Activated CD8-positive, alpha-beta memory T cell treated with anti-CD3 and anti-CD28 coated beads for 48 hours (primary cell): ENCODE results near the gene NEURL1B.
A peak's percentile ranks its signal among the peaks of the same experiment; 100 is the strongest.

Experiments used
- DNase-seq, 3 experiments: peaks; one replicate each; pipeline ENCODE4 v3.0.0-alpha.2; 2020; ENCODE audit warnings: low read depth in 2 of 3, low spot score in 2 of 3

Gene NEURL1B

GRCh38 chr5:172713809-172714490 lies 72.9 kb downstream of the NEURL1B start:
- DNase-seq, result no peak

GRCh38 chr5:172714491-172715420 lies 73.7 kb downstream of the NEURL1B start:
- peak in 1 of 3 experiments; percentile 27 for DNase-seq

- DNase-seq, result no peak
These were observed 74.3 kb downstream of the NEURL1B start for GRCh38 chr5:172715421-172715780.

- no peak for DNase-seq
These were observed 75.0 kb downstream of the NEURL1B start for GRCh38 chr5:172715931-172716682.

- DNase-seq, result peak in 2 of 3 experiments; percentile 70 to 74
These were observed 75.8 kb downstream of the NEURL1B start for GRCh38 chr5:172716796-172717313.

- DNase-seq, result no peak
These were observed 76.6 kb downstream of the NEURL1B start for GRCh38 chr5:172717481-172718195.

GRCh38 chr5:172718527-172719114 lies 77.6 kb downstream of the NEURL1B start:
- DNase-seq, result no peak

- DNase-seq, result no peak
These were observed 78.1 kb downstream of the NEURL1B start for GRCh38 chr5:172719211-172719610.

GRCh38 chr5:172720655-172721054 lies 79.6 kb downstream of the NEURL1B start:
- no peak for DNase-seq

- no peak for DNase-seq
These were observed 80.6 kb downstream of the NEURL1B start for GRCh38 chr5:172721455-172722326.

- no peak for DNase-seq
These were observed 81.3 kb downstream of the NEURL1B start for GRCh38 chr5:172722327-172722815.

- DNase-seq, result no peak
These were observed 82.4 kb downstream of the NEURL1B start for GRCh38 chr5:172723508-172723907.

- DNase-seq, result no peak
These were observed 83.5 kb downstream of the NEURL1B start for GRCh38 chr5:172724242-172725183.

- no peak for DNase-seq
These were observed 84.2 kb downstream of the NEURL1B start for GRCh38 chr5:172725273-172725672.

GRCh38 chr5:172725785-172726184 lies 84.7 kb downstream of the NEURL1B start:
- no peak for DNase-seq

GRCh38 chr5:172726966-172727365 lies 85.9 kb downstream of the NEURL1B start:
- no peak for DNase-seq

- DNase-seq, result no peak
These were observed 86.5 kb downstream of the NEURL1B start for GRCh38 chr5:172727551-172727950.
